ENCODE results near the gene NUP107. TPM values are rescaled to one million over a fixed set of nuclear protein-coding genes. Genes with fewer than 3 reads are reported as not detected.

NUP107 gene
- 50.5 to 78.5 TPM (median 68.6 TPM) in 5 replicates for total RNA-seq (2022; extraction: Qiagen RNA extraction; ENCODE audit: low read depth)

DNA sequence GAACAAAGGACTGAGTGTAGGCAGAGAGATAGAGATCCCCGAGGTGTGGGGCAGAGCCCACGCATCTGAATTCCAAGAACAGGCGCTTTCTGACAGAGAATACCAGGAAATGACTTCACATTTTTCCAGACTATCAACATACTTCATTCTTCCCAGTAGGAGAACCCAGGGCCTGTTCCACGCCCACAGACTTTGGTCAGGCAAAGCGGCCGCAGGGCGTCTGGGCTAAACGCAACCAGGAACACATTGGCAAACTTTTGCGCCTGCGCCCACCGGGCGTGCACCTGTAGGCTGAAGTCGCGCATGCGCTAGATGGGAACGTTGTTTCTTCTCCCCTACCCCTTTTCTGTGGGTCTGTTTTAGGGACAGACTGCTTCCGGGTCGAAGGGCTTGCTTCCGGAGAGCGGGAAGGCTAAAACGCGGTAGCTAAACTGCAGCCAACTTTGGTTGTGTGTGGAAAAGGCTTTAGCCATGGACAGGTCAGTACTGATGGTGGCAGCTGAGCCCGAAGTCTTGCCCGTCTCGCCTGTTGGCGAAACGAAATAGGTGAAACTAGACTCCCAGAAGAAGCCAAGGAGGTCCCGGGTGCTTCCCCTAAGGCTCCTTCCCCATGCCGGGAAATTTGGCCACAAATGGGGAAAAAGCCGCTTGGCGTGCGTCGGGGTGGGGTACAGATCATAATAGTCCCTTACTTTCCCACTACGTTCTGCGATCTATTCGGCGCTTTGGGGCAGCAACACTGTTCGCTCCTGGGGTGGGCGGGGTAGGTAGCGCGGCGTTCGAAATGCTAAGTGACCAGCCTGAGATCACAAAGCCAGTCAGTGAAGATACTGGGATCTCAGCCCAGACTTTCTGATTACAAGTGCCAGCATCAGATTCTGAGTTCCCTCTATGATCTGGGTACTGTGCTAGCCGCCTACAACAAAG is at the start of gene NUP107:
Gene NUP107 (plus strand): TSS at position 384 of the 927 bp plus-strand sequence. CDS start 88 bp downstream, at position 472.

DNA sequence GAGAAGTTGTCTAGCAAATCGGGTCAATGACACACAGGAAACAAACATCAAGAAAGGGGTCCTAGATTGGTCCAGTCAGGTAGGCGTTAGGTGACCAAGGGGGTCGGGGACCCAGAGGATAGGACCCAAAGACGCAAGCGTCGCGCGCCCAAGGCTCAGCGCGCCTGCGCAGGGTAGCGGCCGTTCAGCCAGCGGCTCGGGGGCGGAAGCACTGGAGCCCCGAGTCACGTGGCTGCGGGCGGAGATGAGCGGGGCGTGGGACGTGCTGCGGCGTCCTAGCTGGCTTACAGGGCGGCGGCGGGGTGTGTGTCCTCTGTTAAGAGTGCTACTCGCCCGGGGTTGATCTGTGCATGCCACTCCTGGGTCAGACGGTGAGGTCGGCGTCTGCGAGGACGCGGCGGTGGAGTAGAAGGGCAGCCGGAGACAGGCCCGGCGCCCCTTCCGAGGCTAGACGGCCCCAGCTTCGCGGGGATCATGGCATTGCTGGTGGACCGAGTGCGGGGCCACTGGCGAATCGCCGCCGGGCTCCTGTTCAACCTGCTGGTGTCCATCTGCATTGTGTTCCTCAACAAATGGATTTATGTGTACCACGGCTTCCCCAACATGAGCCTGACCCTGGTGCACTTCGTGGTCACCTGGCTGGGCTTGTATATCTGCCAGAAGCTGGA is 59.3 kb downstream of the NUP107 start, which contains the start of gene SLC35E3:
Gene SLC35E3 (plus strand): TSS at position 273 of the 668 bp plus-strand sequence. CDS start 202 bp downstream, at position 475.

Other genes starting within 250 kb of the NUP107 start
- gene RAP1B, start 76.1 kb upstream of the NUP107 start, total RNA-seq (2022; extraction: Qiagen RNA extraction; ENCODE audit: low read depth), result 125 to 239 TPM (median 185 TPM) in 5 replicates
- 9.0 to 16.9 TPM (median 15.3 TPM) in 5 replicates for gene SLC35E3, start 59.2 kb downstream of the NUP107 start, total RNA-seq (2022; extraction: Qiagen RNA extraction; ENCODE audit: low read depth)
- 23.6 to 63.1 TPM (median 54.2 TPM) in 5 replicates for gene MDM2, start 121.2 kb downstream of the NUP107 start, total RNA-seq (2022; extraction: Qiagen RNA extraction; ENCODE audit: low read depth)
- gene CPM, start 246.2 kb downstream of the NUP107 start, total RNA-seq (2022; extraction: Qiagen RNA extraction; ENCODE audit: low read depth), result 4.7 to 9.4 TPM (median 8.7 TPM) in 5 replicates

Measured in A549 treated with RU486 at 1 μM for 4 hours (cell line).